Peyer's patch (tissue), 4 donors: Measurements from ENCODE around the gene SLC35G6. TPM values are rescaled to one million over a fixed set of nuclear protein-coding genes. Genes with fewer than 3 reads are reported as not detected.
A peak's percentile ranks its signal among the peaks of the same experiment; 100 is the strongest.

Experiments
- DNase-seq, 3 donors: peaks; one replicate each; pipeline ENCODE4 v3.0.0-alpha.2; 2017 to 2019
- H3K27ac ChIP-seq, 4 donors: fragments of 200-600 bp; sonication (generic); one replicate each; pipeline ENCODE4 v1.5.1; 2016 to 2019
- H3K27me3 ChIP-seq, 2 donors: fragments of 200-600 bp; sonication (generic); one replicate each; pipeline ENCODE4 v1.5.1; 2019
- H3K36me3 ChIP-seq, 3 donors: fragments of 200-600 bp; sonication (generic); one replicate each; pipeline ENCODE4 v1.5.1; 2016 to 2019
- H3K4me1 ChIP-seq, 4 donors: fragments of 200-600 bp; sonication (generic); one replicate each; pipeline ENCODE4 v1.5.1; 2016 to 2019
- H3K4me3 ChIP-seq, 4 donors: fragments of 200-600 bp; sonication (generic); 1 replicate in 3 of 4; 2 replicates in 1 of 4; pipeline ENCODE4 v1.5.1; 2016 to 2019; ENCODE audit warnings: mild to moderate bottlenecking in 1 of 4
- H3K9me3 ChIP-seq, 4 donors: fragments of 200-600 bp; sonication (generic); one replicate each; pipeline ENCODE4 v1.5.1; 2016 to 2019; ENCODE audit warnings: mild to moderate bottlenecking in 1 of 4
- POLR2A ChIP-seq, 2 donors: fragments of 450-650 bp; IDR thresholded peaks; one replicate each; pipeline ENCODE4 v1.5.1; 2017; ENCODE audit warnings: antibody characterized with exemption in 2 of 2, mild to moderate bottlenecking in 2 of 2, moderate library complexity in 2 of 2
- total RNA-seq, 4 donors: library from RNA; depleted of rRNA; stranded (reverse); fragments of >200 nt; gene quantifications; one replicate each; pipeline ENCODE4 v1.1.0, GENCODE V29; 2016
- TF ChIP-seq, protein P1 (sequence below), 6 experiments: fragments of 450-650 bp in 4 of 6; fragments of 200-600 bp in 2 of 6; sonication (generic) in 1 of 6; IDR thresholded peaks; one replicate each; pipeline ENCODE4 v1.5.1; 2017 to 2019; ENCODE audit warnings: antibody characterized with exemption in 6 of 6, mild to moderate bottlenecking in 3 of 6, moderate library complexity in 1 of 6

The SLC35G6 gene
- total RNA-seq, 4 donors from 2014 or later, result not detected

DNA sequence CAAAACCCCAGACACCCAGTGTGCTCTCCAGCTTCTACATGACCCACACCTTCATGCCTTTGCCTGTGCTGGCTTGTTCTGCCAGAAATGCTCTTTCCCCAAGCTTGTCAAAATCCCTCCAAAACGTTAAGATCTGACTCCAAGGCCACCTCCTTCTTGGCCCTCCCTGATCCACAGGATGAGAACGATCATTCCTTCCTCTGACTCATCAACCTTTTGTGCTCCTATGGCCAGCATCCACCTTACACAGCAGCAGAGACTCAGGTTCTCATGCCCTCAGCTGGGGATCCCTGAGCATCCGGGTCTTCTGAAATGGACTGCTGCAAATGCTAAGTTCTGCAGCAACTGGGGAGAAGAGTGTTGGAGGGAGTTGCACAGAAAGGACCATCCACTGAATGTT lies 4.8 kb upstream of the SLC35G6 start:
- TF ChIP-seq, protein P1, sequence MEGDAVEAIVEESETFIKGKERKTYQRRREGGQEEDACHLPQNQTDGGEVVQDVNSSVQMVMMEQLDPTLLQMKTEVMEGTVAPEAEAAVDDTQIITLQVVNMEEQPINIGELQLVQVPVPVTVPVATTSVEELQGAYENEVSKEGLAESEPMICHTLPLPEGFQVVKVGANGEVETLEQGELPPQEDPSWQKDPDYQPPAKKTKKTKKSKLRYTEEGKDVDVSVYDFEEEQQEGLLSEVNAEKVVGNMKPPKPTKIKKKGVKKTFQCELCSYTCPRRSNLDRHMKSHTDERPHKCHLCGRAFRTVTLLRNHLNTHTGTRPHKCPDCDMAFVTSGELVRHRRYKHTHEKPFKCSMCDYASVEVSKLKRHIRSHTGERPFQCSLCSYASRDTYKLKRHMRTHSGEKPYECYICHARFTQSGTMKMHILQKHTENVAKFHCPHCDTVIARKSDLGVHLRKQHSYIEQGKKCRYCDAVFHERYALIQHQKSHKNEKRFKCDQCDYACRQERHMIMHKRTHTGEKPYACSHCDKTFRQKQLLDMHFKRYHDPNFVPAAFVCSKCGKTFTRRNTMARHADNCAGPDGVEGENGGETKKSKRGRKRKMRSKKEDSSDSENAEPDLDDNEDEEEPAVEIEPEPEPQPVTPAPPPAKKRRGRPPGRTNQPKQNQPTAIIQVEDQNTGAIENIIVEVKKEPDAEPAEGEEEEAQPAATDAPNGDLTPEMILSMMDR (IDR thresholded peaks at IDR 0.05), result no peak
- no peak for TF ChIP-seq POLR2A (IDR thresholded peaks at IDR 0.05)
- no peaks in the 10 kb centered on the region for H3K36me3 ChIP-seq
- H3K4me1 ChIP-seq, result peaks cover 0 to 49% (median 7%) of the 10 kb centered on the region in 4 donors
- peak overlapping the region in 3 of 4 donors; percentile 38 to 100 (median 98) for H3K27ac ChIP-seq
- H3K9me3 ChIP-seq, result no peaks in the 10 kb centered on the region
- DNase-seq, result no peak
- H3K4me3 ChIP-seq, result no peak overlapping the region
- H3K27me3 ChIP-seq, result no peaks in the 10 kb centered on the region

DNA sequence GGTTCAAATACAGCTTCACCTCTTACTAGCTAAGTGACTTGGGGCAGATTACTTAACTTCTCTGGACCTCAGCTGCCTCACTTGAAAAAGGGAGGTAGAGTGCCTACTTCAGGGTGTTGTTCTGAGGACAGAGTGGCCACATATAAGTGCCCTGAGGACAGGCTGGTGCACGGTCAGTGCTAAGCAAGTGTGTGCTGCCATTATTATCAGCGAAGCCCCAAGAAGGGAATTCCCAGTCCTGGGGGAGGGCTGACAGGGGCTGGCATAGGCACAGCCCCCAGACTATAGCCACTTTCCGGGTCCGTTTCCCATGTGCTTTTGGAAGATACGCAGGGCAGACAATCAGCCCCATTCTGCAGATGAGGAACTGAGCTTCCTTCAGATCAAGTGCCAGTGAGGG lies 4.3 kb upstream of the SLC35G6 start:
- no peak for DNase-seq
- no peaks in the 10 kb centered on the region for H3K36me3 ChIP-seq
- H3K9me3 ChIP-seq, result no peaks in the 10 kb centered on the region
- H3K27ac ChIP-seq, result peak overlapping the region in 3 of 4 donors; percentile 98 to 100 (median 99)
- no peaks in the 10 kb centered on the region for H3K27me3 ChIP-seq
- peaks cover 0 to 44% (median 7%) of the 10 kb centered on the region in 4 donors for H3K4me1 ChIP-seq
- no peak for TF ChIP-seq POLR2A (IDR thresholded peaks at IDR 0.05)
- TF ChIP-seq, protein P1 (IDR thresholded peaks at IDR 0.05), result no peak
- peak overlapping the region in 1 of 4 donors; percentile 95 for H3K4me3 ChIP-seq

DNA sequence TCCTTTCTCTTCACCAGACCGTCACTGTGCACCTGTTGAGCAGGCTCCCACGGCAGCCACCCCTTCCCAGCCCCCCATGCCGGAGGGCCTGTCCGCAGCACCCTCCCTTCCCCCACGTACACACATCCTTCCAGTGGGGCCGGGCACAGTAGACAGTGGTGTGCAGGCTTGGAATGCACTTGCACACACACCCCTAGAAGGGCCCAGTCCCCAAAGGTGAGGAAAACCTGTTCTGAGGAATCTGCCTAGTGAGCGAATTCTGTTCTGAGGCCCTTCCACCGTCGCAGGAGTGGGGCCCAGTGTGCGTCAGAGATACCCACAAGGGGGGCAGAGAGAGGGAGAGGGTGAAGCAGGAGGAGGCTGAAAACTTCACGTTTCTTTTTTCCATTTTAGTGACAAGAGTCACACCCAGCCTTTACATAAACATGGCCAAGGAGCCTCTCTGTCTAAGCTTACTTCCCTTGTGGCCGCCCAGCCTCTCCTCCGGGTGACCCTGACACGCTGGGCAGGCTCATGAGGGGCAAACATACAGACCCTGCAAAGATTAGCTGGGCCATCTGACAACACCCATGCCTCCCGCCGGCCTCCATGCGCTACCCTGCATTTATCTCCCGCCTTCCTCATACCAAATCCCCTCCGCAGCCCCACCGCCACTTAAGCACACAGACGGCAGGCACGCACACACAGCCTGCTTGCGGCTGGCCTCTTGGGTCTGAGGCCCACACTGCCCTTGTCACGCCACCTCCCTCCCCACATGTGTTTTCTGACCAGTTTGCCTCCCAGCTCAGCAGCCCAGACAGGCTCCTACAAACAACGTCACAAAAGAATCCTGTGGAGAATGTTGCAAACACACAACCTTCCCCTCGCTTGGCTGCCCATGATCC lies 3.6 kb upstream of the SLC35G6 start:
- Histone ChIP-seq H3K36me3 (no peaks in the 10 kb centered on the region), H3K27ac (peak overlapping the region; percentile 98 to 100 (median 99)), H3K9me3 (no peaks in the 10 kb centered on the region), H3K4me1 (peaks cover 0 to 43% (median 7%) of the 10 kb centered on the region in 4 donors), H3K27me3 (no peaks in the 10 kb centered on the region), H3K4me3 (peak overlapping the region; percentile 84 to 99 (median 94))
- TF ChIP-seq, protein P1 (IDR thresholded peaks at IDR 0.05), result no peak
- no peak for TF ChIP-seq POLR2A (IDR thresholded peaks at IDR 0.05)
- DNase-seq, result no peak

DNA sequence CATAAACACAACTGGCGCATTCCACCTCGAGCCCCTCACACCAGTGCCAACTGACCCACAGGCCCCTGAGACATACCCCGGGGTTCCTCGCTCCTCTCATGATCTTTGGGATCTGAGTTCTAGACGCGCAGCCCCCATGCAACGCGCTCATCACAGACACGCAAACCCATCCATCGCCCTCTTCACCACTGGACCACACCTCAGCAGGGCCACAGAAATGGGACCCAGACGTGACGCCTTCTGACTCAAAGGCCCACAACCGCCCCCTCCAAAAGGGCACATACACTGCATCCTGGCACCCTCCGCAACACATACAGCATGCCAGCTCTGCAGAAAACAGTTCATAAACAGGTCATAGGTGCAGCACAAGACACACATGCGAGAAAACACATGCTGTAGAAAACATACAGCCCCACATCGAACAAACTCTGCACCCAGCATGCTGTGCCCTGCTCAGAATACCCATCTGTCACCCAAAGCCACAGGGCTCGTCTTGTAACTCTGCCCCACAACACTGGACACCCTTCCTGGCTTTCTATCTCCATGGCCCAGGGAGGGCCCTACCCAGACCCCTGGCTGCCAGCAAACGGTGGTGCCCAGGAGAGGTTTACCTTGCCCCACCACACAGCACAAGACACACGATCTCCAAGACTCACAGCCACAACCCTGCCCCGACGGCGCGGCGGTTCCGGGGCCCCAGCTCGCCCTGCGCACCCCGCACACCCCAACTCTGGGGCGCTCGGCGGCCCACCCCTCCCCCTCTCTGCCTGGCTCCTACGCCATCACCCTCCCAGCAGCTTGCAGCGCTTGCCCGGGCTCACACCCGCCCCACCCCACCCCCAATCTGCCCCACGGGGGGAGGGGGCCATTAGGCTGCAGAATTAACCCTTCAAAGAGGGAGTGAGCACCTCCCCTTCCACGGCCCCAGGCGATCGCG lies 2.7 kb upstream of the SLC35G6 start:
- Histone ChIP-seq H3K27me3 (no peaks in the 10 kb centered on the region), H3K27ac (peak overlapping the region; percentile 98 to 100 (median 99)), H3K4me1 (peaks cover 0 to 48% (median 7%) of the 10 kb centered on the region in 4 donors), H3K36me3 (no peaks in the 10 kb centered on the region), H3K4me3 (peak overlapping the region; percentile 84 to 99 (median 94)), H3K9me3 (no peaks in the 10 kb centered on the region)
- TF ChIP-seq, protein P1 (IDR thresholded peaks at IDR 0.05), result no peak
- no peak for TF ChIP-seq POLR2A (IDR thresholded peaks at IDR 0.05)
- peak; percentile 61 to 79 (median 76) for DNase-seq
